ENCODE results near the gene LONRF2. TPM values are rescaled to one million over a fixed set of nuclear protein-coding genes. Genes with fewer than 3 reads are reported as not detected.

Gene LONRF2
- total RNA-seq, 4 donors from 2014 or later: 33.6 to 45.1 (median 39.5) TPM

- Histone ChIP-seq H3K4me1 (no peaks in the 10 kb centered on the region), H3K4me3 (no peak overlapping the region), H3K27me3 (peaks cover 0 to 10% (median 0%) of the 10 kb centered on the region in 4 donors), H3K36me3 (no peaks in the 10 kb centered on the region), H3K9me3 (no peaks in the 10 kb centered on the region), H3K27ac (replicated peaks in 1 of 4) (no peak overlapping the region)
- WGBS: 50% methylated on average over 1 of the region's 5 CpGs
- no peak for TF ChIP-seq CTCF (IDR thresholded peaks at IDR 0.05)
- no peak for TF ChIP-seq EP300 (IDR thresholded peaks at IDR 0.05)
- no peak for TF ChIP-seq POLR2AphosphoS5 (IDR thresholded peaks at IDR 0.05)
- no peak for TF ChIP-seq POLR2A (IDR thresholded peaks at IDR 0.05; ENCODE audit: low read depth)
- no peak for DNase-seq (ENCODE audit: extremely low spot score)
- intact Hi-C loops (cut with DNase I): no loop called here
Measured at GRCh38 chr2:100339823-100340222, 17.5 kb upstream of the LONRF2 start.

DNA sequence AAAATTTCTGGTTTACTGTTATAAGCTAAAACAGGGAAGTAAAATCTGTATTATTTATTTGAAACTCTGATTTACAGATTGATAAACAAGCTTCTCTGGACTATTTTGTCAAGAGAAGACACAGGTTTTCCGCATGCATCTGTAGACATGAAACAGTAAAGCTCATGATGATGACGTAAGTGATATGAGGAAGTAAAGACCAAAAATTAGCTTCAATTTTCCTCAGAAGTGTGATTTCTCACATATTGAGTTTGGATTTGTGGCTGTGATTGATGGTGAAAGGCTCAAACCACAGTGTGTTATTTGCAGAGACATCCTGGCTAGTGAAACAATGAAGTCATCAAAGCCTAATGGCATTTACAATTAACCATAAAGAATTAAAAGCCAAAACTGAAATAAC is 12.6 kb upstream of the LONRF2 start:
- Histone ChIP-seq H3K4me3 (no peak overlapping the region), H3K27ac (replicated peaks in 1 of 4) (no peak overlapping the region), H3K36me3 (no peaks in the 10 kb centered on the region), H3K27me3 (peaks cover 0 to 17% (median 0%) of the 10 kb centered on the region in 4 donors), H3K4me1 (no peaks in the 10 kb centered on the region), H3K9me3 (no peaks in the 10 kb centered on the region)
- DNase-seq (ENCODE audit: extremely low spot score): no peak
- intact Hi-C loops (cut with DNase I): no loop called here
- TF ChIP-seq CTCF (IDR thresholded peaks at IDR 0.05) (no peak), POLR2AphosphoS5 (IDR thresholded peaks at IDR 0.05) (no peak), EP300 (IDR thresholded peaks at IDR 0.05) (no peak), POLR2A (IDR thresholded peaks at IDR 0.05; ENCODE audit: low read depth) (no peak)
- WGBS: 91% methylated on average over 2 of the region's 2 CpGs

DNA sequence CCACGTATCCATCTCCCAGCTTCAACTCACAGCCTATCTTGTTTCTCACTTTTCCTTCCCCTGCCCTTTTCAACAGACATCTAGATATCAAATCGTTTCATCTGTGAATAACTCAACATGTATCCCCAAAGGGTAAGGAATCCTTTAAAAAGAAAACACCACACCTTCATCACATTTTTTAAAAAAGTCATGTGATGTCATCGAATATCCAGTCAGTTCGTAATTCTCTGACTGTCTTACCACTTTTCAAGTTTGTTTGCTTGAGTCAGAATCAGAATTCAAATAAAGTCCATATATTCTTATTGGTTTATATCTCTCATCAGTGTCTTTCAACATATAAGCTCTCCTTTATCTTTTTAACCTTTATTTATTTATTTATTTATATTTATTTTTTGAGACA is 5.4 kb upstream of the LONRF2 start:
- Histone ChIP-seq H3K4me3 (no peak overlapping the region), H3K4me1 (peaks cover 0 to 5% (median 2%) of the 10 kb centered on the region in 4 donors), H3K27me3 (no peaks in the 10 kb centered on the region), H3K36me3 (no peaks in the 10 kb centered on the region), H3K9me3 (no peaks in the 10 kb centered on the region), H3K27ac (replicated peaks in 1 of 4) (no peak overlapping the region)
- intact Hi-C loops (cut with DNase I): no loop called here
- 92% methylated on average over 4 of the region's 4 CpGs for WGBS
- no peak for DNase-seq (ENCODE audit: extremely low spot score)
- TF ChIP-seq POLR2AphosphoS5 (IDR thresholded peaks at IDR 0.05) (no peak), CTCF (IDR thresholded peaks at IDR 0.05) (no peak), EP300 (IDR thresholded peaks at IDR 0.05) (no peak), POLR2A (IDR thresholded peaks at IDR 0.05; ENCODE audit: low read depth) (no peak)

- H3K27me3 ChIP-seq: peaks cover 0 to 15% (median 0%) of the 10 kb centered on the region in 4 donors
- peaks cover 0 to 10% (median 3%) of the 10 kb centered on the region in 4 donors for H3K9me3 ChIP-seq
- no peaks in the 10 kb centered on the region for H3K36me3 ChIP-seq
- intact Hi-C loops (cut with DNase I): no loop called here
- peaks cover 10 to 34% (median 21%) of the 10 kb centered on the region in 4 donors for H3K4me1 ChIP-seq
- TF ChIP-seq POLR2A (IDR thresholded peaks at IDR 0.05; ENCODE audit: low read depth) (no peak), POLR2AphosphoS5 (IDR thresholded peaks at IDR 0.05) (no peak), CTCF (IDR thresholded peaks at IDR 0.05) (peak in 2 of 3 experiments; percentile 35 to 54), EP300 (IDR thresholded peaks at IDR 0.05) (no peak)
- no CpG with 5 or more reads among the region's 77 CpGs for WGBS
- no peak for DNase-seq (ENCODE audit: extremely low spot score)
- H3K4me3 ChIP-seq: peak overlapping the region; percentile 72 to 83 (median 77)
- H3K27ac ChIP-seq (replicated peaks in 1 of 4): peak overlapping the region; percentile 91 to 95 (median 93)
Measured at GRCh38 chr2:100321179-100321865, 979 bp downstream of the LONRF2 start.

Measured in esophagus muscularis mucosa (tissue), 4 donors.